ENCODE results near the gene UGGT2.

UGGT2 gene

DNA sequence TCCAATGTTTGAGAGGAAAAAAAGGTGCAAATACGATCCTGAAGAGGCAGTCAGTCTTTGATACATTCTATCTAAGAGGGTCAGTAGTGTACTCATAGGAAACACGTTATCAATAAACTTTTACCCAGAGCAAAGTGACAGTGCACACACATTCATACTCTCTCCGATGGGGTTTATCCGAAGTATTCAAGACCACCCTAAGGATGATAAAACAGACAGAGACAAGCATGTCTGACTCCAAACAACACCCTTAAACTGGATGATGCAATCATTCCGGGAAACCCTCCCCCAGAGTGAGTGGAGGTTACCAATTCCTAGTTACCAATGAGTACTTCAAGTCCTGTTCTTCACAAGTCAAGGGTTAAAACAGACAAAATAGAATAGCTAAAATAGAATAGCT lies 297.1 kb downstream of the UGGT2 start:
- no peak overlapping the region for H3K9ac ChIP-seq
- no peak for TF ChIP-seq Cebpa-rat (IDR thresholded peaks at IDR 0.05)
- H4K20me1 ChIP-seq = no peaks in the 10 kb centered on the region
- no peaks in the 10 kb centered on the region for H3K27me3 ChIP-seq
- H3K4me3 ChIP-seq = no peak overlapping the region
- 0 out of 2 replicates have a peak, but pooled peaks cover under 1% of the 10 kb centered on the region for H3K9me3 ChIP-seq
- no peaks in the 10 kb centered on the region for H3K4me1 ChIP-seq
- peaks cover 22% of the 10 kb centered on the region; the same call in 1 of the 2 replicates for H3K36me3 ChIP-seq
- H3K4me2 ChIP-seq = no peak overlapping the region
- H3K27ac ChIP-seq = no peak overlapping the region

- Histone ChIP-seq H4K20me1 (no peaks in the 10 kb centered on the region), H3K27me3 (no peaks in the 10 kb centered on the region), H3K9me3 (0 out of 2 replicates have a peak, but pooled peaks cover 3% of the 10 kb centered on the region), H3K27ac (no peak overlapping the region), H3K36me3 (0 out of 2 replicates have a peak, but pooled peaks cover 19% of the 10 kb centered on the region), H3K4me3 (no peak overlapping the region), H3K4me1 (no peaks in the 10 kb centered on the region), H3K9ac (no peak overlapping the region), H3K4me2 (no peak overlapping the region)
- TF ChIP-seq Cebpa-rat (IDR thresholded peaks at IDR 0.05) = no peak
These were observed 299.1 kb downstream of the UGGT2 start for GRCh38 chr13:95754069-95754468.

DNA sequence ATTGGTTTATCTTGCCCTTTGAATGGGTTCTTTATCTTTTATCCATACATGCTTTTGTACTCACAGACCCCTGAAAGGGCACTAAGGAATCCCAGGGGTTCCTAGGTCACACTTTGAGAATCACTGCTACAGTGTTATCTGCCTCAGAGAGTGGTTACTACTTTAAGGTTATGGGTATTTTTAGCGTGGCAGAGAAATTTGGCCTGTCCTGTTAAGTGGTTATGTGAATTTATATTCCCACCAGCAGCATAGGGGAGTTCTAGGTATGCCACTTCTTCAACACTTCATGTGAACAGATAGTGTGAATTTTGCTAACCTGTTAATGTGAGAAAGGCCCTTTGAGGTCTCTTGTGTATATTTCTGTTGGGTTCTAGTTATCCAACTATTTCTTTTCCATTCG lies 300.5 kb downstream of the UGGT2 start:
- no peaks in the 10 kb centered on the region for H3K27me3 ChIP-seq
- no peak overlapping the region for H3K27ac ChIP-seq
- no peak overlapping the region for H3K4me2 ChIP-seq
- no peaks in the 10 kb centered on the region for H4K20me1 ChIP-seq
- no peaks in the 10 kb centered on the region for H3K4me1 ChIP-seq
- TF ChIP-seq Cebpa-rat (IDR thresholded peaks at IDR 0.05) = no peak
- no peak overlapping the region for H3K9ac ChIP-seq
- 0 out of 2 replicates have a peak, but pooled peaks cover 3% of the 10 kb centered on the region for H3K9me3 ChIP-seq
- H3K36me3 ChIP-seq = 0 out of 2 replicates have a peak, but pooled peaks cover 17% of the 10 kb centered on the region
- no peak overlapping the region for H3K4me3 ChIP-seq

All from BLaER1 (cell line).